Measurements from ENCODE around the gene LIMS3. TPM values are rescaled to one million over a fixed set of nuclear protein-coding genes. Genes with fewer than 3 reads are reported as not detected.
"Not testable (repeated sequence)": the region's sequence is repeated elsewhere in the genome, so short reads cannot be mapped to it uniquely, and the experiment has no call there.

Gene LIMS3
- total and polyA plus RNA-seq, 4 donors, result 4.7 to 21.7 (median 16.6) TPM; not detected in 1

- H3K4me3 ChIP-seq (ENCODE audit: low read length in 2 of 2); intact Hi-C loops (cut with DNase I); H3K9me3 ChIP-seq (ENCODE audit: control insufficient read depth, low read length); DNase-seq; H3K36me3 ChIP-seq (ENCODE audit: control insufficient read depth in 1 of 2, insufficient read depth in 2 of 2, low read length in 1 of 2); H3K4me1 ChIP-seq (ENCODE audit: control insufficient read depth in 1 of 2, insufficient read depth in 2 of 2, low read length in 2 of 2); H3K27me3 ChIP-seq (ENCODE audit: control insufficient read depth in 1 of 2, insufficient read depth in 2 of 2, low read length in 1 of 2); H3K27ac ChIP-seq (ENCODE audit: low read depth in 1 of 2, low read length in 2 of 2); ATAC-seq (ENCODE audit: low FRiP score): not testable (repeated sequence)
- WGBS, 2 donors, result no CpG with 5 or more reads among the region's 31 CpGs
These were observed 49.6 kb downstream of the LIMS3 start for GRCh38 chr2:109947959-109948520.

GRCh38 chr2:109950146-109950843 is 51.8 kb downstream of the LIMS3 start:
- H3K4me3 ChIP-seq (ENCODE audit: low read length in 2 of 2); ATAC-seq (ENCODE audit: low FRiP score); H3K27ac ChIP-seq (ENCODE audit: low read depth in 1 of 2, low read length in 2 of 2); H3K4me1 ChIP-seq (ENCODE audit: control insufficient read depth in 1 of 2, insufficient read depth in 2 of 2, low read length in 2 of 2); H3K27me3 ChIP-seq (ENCODE audit: control insufficient read depth in 1 of 2, insufficient read depth in 2 of 2, low read length in 1 of 2); DNase-seq; H3K36me3 ChIP-seq (ENCODE audit: control insufficient read depth in 1 of 2, insufficient read depth in 2 of 2, low read length in 1 of 2); H3K9me3 ChIP-seq (ENCODE audit: control insufficient read depth, low read length); intact Hi-C loops (cut with DNase I): not testable (repeated sequence)
- WGBS, 2 donors, result no CpG with 5 or more reads among the region's 9 CpGs

- H3K9me3 ChIP-seq (ENCODE audit: control insufficient read depth, low read length); ATAC-seq (ENCODE audit: low FRiP score); DNase-seq; H3K4me1 ChIP-seq (ENCODE audit: control insufficient read depth in 1 of 2, insufficient read depth in 2 of 2, low read length in 2 of 2); H3K27me3 ChIP-seq (ENCODE audit: control insufficient read depth in 1 of 2, insufficient read depth in 2 of 2, low read length in 1 of 2); intact Hi-C loops (cut with DNase I); H3K36me3 ChIP-seq (ENCODE audit: control insufficient read depth in 1 of 2, insufficient read depth in 2 of 2, low read length in 1 of 2); H3K4me3 ChIP-seq (ENCODE audit: low read length in 2 of 2); H3K27ac ChIP-seq (ENCODE audit: low read depth in 1 of 2, low read length in 2 of 2): not testable (repeated sequence)
- no CpG with 5 or more reads among the region's 1 CpG for WGBS, 2 donors
These were observed 65.5 kb downstream of the LIMS3 start for GRCh38 chr2:109963942-109964341.

- not testable (repeated sequence) for DNase-seq
These were observed 67.0 kb downstream of the LIMS3 start for GRCh38 chr2:109965482-109965881.

GRCh38 chr2:109966107-109966736 is 67.7 kb downstream of the LIMS3 start:
- H3K27ac ChIP-seq (ENCODE audit: low read depth in 1 of 2, low read length in 2 of 2); DNase-seq; H3K36me3 ChIP-seq (ENCODE audit: control insufficient read depth in 1 of 2, insufficient read depth in 2 of 2, low read length in 1 of 2); intact Hi-C loops (cut with DNase I); H3K9me3 ChIP-seq (ENCODE audit: control insufficient read depth, low read length); H3K27me3 ChIP-seq (ENCODE audit: control insufficient read depth in 1 of 2, insufficient read depth in 2 of 2, low read length in 1 of 2); H3K4me3 ChIP-seq (ENCODE audit: low read length in 2 of 2); H3K4me1 ChIP-seq (ENCODE audit: control insufficient read depth in 1 of 2, insufficient read depth in 2 of 2, low read length in 2 of 2); ATAC-seq (ENCODE audit: low FRiP score): not testable (repeated sequence)
- WGBS, 2 donors, result no CpG with 5 or more reads among the region's 3 CpGs

More at GRCh38 chr2:109965482-109965881, 67.0 kb downstream of the LIMS3 start:
- intact Hi-C loops (cut with DNase I); H3K27me3 ChIP-seq (ENCODE audit: control insufficient read depth in 1 of 2, insufficient read depth in 2 of 2, low read length in 1 of 2); ATAC-seq (ENCODE audit: low FRiP score); H3K36me3 ChIP-seq (ENCODE audit: control insufficient read depth in 1 of 2, insufficient read depth in 2 of 2, low read length in 1 of 2); H3K4me3 ChIP-seq (ENCODE audit: low read length in 2 of 2); H3K27ac ChIP-seq (ENCODE audit: low read depth in 1 of 2, low read length in 2 of 2); H3K4me1 ChIP-seq (ENCODE audit: control insufficient read depth in 1 of 2, insufficient read depth in 2 of 2, low read length in 2 of 2); H3K9me3 ChIP-seq (ENCODE audit: control insufficient read depth, low read length): not testable (repeated sequence)
- WGBS, 2 donors, result no CpG with 5 or more reads among the region's 1 CpG

- H3K27ac ChIP-seq (ENCODE audit: low read depth in 1 of 2, low read length in 2 of 2); H3K4me1 ChIP-seq (ENCODE audit: control insufficient read depth in 1 of 2, insufficient read depth in 2 of 2, low read length in 2 of 2); intact Hi-C loops (cut with DNase I); H3K9me3 ChIP-seq (ENCODE audit: control insufficient read depth, low read length); ATAC-seq (ENCODE audit: low FRiP score); H3K36me3 ChIP-seq (ENCODE audit: control insufficient read depth in 1 of 2, insufficient read depth in 2 of 2, low read length in 1 of 2); DNase-seq; H3K27me3 ChIP-seq (ENCODE audit: control insufficient read depth in 1 of 2, insufficient read depth in 2 of 2, low read length in 1 of 2); H3K4me3 ChIP-seq (ENCODE audit: low read length in 2 of 2): not testable (repeated sequence)
- no CpG with 5 or more reads among the region's 1 CpG for whole genome bisulfite sequencing, 2 donors
These were observed 68.4 kb downstream of the LIMS3 start for GRCh38 chr2:109966858-109967257.

- DNase-seq; H3K9me3 ChIP-seq (ENCODE audit: control insufficient read depth, low read length); H3K27ac ChIP-seq (ENCODE audit: low read depth in 1 of 2, low read length in 2 of 2); H3K4me1 ChIP-seq (ENCODE audit: control insufficient read depth in 1 of 2, insufficient read depth in 2 of 2, low read length in 2 of 2); ATAC-seq (ENCODE audit: low FRiP score); H3K36me3 ChIP-seq (ENCODE audit: control insufficient read depth in 1 of 2, insufficient read depth in 2 of 2, low read length in 1 of 2); intact Hi-C loops (cut with DNase I); H3K4me3 ChIP-seq (ENCODE audit: low read length in 2 of 2); H3K27me3 ChIP-seq (ENCODE audit: control insufficient read depth in 1 of 2, insufficient read depth in 2 of 2, low read length in 1 of 2): not testable (repeated sequence)
- no CpG with 5 or more reads among the region's 14 CpGs for WGBS, 2 donors
These were observed 71.4 kb downstream of the LIMS3 start for GRCh38 chr2:109969864-109970263.

GRCh38 chr2:109971710-109972109 is 73.2 kb downstream of the LIMS3 start:
- H3K27me3 ChIP-seq (ENCODE audit: control insufficient read depth in 1 of 2, insufficient read depth in 2 of 2, low read length in 1 of 2); H3K9me3 ChIP-seq (ENCODE audit: control insufficient read depth, low read length): not testable (repeated sequence)
- WGBS, 2 donors, result no CpG with 5 or more reads among the region's 10 CpGs

More at GRCh38 chr2:109971710-109972109, 73.2 kb downstream of the LIMS3 start:
- H3K4me1 ChIP-seq (ENCODE audit: control insufficient read depth in 1 of 2, insufficient read depth in 2 of 2, low read length in 2 of 2); intact Hi-C loops (cut with DNase I); H3K27ac ChIP-seq (ENCODE audit: low read depth in 1 of 2, low read length in 2 of 2); H3K4me3 ChIP-seq (ENCODE audit: low read length in 2 of 2); H3K36me3 ChIP-seq (ENCODE audit: control insufficient read depth in 1 of 2, insufficient read depth in 2 of 2, low read length in 1 of 2); DNase-seq; ATAC-seq (ENCODE audit: low FRiP score): not testable (repeated sequence)

Measured in aorta (tissue), 5 donors.